ENCODE results near the gene GNA14.
"Not testable (repeated sequence)": the region's sequence is repeated elsewhere in the genome, so short reads cannot be mapped to it uniquely, and the experiment has no call there.

GNA14 gene

DNA sequence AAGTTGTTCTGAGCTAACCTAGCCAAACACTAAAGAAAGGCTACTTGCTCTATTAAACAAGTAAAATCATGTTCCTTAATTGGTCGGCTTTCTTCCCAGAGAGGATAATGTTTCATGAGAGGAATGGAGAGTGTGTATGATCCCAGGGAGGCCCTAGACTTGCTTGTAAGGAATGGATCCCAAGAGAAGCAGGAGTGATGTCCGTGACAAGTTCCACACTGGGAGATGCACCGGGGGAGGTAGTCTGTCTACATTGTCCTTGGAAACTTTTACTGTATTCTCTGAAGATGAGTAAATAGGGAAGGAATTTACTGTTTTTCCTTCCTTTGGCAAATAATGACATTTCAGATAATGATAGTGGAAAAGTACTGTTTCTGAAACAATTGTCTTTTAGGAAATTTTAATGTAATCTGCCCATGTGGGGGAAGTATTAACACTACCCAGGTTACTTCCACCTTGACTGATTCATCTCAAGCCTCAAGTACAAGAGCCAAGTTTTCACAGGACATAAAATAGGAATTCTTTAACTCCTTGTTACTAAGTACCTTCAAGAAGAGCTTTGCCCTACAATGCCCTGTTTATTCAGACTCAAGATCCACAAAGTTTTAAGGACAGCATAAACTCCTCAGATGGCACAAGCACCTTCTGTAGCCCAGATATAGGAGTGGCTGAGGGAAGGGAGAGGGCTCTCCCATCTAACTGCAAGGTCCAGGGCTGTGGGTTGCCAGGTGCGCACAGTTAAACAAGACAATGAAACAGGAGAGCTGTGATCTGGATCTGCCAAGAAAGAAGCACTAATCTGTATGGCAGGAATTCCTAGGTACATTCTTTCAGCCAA lies 152.1 kb downstream of the GNA14 start:
- DNase-seq (ENCODE audit: low read depth): peak; percentile 80
- no peak overlapping the region for H3K4me3 ChIP-seq (ENCODE audit: low read length)
- TF ChIP-seq, protein P1, sequence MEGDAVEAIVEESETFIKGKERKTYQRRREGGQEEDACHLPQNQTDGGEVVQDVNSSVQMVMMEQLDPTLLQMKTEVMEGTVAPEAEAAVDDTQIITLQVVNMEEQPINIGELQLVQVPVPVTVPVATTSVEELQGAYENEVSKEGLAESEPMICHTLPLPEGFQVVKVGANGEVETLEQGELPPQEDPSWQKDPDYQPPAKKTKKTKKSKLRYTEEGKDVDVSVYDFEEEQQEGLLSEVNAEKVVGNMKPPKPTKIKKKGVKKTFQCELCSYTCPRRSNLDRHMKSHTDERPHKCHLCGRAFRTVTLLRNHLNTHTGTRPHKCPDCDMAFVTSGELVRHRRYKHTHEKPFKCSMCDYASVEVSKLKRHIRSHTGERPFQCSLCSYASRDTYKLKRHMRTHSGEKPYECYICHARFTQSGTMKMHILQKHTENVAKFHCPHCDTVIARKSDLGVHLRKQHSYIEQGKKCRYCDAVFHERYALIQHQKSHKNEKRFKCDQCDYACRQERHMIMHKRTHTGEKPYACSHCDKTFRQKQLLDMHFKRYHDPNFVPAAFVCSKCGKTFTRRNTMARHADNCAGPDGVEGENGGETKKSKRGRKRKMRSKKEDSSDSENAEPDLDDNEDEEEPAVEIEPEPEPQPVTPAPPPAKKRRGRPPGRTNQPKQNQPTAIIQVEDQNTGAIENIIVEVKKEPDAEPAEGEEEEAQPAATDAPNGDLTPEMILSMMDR (conservative IDR thresholded peaks at IDR 0.05; ENCODE audit: low read length): no peak

DNA sequence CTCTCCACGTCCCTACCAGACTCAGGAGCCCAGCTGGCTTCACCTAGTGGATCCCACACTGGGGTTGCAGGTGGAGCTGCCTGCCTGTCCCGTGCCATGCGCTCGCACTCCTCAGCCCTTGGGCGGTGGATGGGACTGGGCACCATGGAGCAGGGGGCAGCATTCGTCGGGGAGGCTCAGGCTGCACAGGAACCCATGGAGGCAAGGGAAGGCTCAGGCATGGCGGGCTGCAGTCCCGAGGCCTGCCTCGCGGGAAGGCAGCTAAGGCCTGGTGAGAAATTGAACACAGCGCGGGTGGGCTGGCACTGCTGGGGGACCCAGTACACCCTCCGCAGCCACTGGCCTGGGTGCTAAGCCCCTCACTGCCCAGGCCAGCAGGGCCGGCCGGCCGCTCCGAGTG lies 157.8 kb downstream of the GNA14 start:
- not testable (repeated sequence) for DNase-seq (ENCODE audit: low read depth); H3K4me3 ChIP-seq (ENCODE audit: low read length)

DNA sequence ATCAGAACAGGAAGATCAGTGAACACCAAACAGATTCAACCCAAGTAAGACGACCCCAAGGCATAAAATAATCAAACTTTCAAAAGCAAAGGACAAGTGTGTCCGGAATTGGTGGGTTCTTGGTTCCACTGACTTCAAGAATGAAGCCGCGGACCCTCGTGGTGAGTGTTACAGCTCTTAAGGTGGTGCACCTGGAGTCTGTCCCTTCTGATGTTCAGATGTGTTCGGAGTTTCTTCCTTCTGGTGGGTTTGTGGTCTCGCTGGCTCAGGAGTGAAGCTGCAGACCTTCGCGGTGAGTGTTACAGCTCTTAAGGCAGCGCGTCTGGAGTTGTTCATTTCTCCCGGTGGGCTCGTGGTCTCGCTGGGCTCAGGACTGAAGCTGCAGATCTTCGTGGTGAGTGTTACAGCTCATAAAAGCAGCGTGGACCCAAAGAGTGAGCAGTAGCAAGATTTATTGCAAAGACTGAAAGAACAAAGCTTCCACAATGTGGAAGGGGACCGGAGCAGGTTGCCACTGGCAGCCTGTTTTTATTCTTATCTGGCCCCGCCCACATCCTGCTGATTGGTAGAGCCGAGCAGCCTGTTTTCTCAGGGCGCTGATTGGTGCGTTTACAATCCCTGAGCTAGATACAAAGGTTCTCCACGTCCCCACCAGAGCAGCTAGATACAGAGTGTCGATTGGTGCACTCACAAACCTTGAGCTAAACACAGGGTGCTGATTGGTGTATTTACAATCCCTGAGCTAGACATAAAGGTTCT lies 158.5 kb downstream of the GNA14 start:
- DNase-seq (ENCODE audit: low read depth); H3K4me3 ChIP-seq (ENCODE audit: low read length): not testable (repeated sequence)

DNA sequence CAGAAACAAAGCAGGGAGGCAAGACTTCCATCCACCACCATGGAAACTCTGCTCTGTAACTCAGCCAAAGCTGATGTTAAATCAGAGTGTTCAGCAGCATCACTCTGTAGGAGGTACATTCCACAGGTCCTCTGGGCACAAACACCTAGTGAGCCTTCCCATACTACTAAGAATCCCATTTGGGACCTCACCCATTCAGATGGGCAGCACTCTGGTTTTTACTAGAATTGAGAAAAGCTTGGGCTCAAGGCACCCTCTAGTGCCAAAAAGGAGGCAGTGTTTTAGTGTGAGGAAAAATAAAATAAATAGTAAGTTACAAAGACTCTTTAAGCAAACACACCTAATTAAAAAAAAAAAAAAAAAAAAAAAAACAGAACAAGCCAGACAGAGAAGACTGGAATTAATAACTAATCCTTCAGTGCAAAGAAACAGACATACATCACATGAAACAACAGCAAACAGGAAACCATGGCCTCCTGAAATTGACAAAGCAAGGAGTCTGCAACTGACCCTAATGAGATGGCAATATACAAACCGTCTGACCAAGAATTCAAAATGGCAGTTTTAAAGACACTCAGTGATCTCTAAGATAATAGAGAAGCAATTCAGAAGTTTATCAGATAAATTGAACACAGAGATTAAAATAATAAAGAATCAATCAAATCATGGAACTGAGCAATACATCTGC lies 159.5 kb downstream of the GNA14 start:
- peak; percentile 37 for DNase-seq (ENCODE audit: low read depth)
- H3K4me3 ChIP-seq (ENCODE audit: low read length): no peak overlapping the region
- TF ChIP-seq, protein P1 (conservative IDR thresholded peaks at IDR 0.05; ENCODE audit: low read length): peak; percentile 75

DNA sequence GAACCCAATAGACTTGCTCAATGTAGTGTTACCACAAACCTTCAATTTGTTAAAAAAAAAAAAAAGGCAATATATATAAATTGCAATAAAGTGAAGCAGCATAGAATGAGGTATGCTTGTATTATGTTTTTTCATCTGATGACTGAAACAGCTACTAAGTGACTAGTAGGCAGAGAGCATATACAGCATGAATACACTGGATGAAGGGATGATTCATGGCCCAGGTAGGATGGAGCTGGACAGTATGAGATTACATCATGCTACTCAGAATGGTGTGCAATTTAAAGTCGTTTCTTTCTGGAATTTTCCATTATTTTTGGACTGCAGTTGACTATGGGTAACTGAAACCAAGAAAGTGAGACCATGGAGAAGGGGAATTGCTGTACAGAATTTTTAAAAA lies 161.2 kb downstream of the GNA14 start:
- no peak overlapping the region for H3K4me3 ChIP-seq (ENCODE audit: low read length)
- DNase-seq (ENCODE audit: low read depth): no peak
- TF ChIP-seq, protein P1 (conservative IDR thresholded peaks at IDR 0.05; ENCODE audit: low read length): no peak

DNA sequence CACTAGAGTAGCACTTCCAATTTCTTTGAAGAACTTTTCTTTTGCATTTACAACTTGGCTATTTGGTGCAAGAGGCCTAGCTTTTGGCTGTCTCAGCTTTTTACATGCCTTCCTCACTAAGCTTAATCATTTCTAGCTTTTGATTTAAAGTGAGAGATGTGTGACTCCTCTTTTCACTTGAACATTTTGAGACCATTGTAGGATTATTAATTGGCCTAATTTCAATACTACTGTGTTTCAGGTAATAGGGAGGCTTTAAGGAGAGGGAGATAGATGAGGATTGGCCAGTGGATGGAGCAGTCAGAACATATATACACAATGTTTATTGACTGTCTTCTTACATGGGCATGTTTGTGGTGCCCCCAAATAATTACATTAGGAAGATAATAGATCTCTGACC lies 161.7 kb downstream of the GNA14 start:
- TF ChIP-seq, protein P1 (conservative IDR thresholded peaks at IDR 0.05; ENCODE audit: low read length): no peak
- DNase-seq (ENCODE audit: low read depth): no peak
- H3K4me3 ChIP-seq (ENCODE audit: low read length): no peak overlapping the region

DNA sequence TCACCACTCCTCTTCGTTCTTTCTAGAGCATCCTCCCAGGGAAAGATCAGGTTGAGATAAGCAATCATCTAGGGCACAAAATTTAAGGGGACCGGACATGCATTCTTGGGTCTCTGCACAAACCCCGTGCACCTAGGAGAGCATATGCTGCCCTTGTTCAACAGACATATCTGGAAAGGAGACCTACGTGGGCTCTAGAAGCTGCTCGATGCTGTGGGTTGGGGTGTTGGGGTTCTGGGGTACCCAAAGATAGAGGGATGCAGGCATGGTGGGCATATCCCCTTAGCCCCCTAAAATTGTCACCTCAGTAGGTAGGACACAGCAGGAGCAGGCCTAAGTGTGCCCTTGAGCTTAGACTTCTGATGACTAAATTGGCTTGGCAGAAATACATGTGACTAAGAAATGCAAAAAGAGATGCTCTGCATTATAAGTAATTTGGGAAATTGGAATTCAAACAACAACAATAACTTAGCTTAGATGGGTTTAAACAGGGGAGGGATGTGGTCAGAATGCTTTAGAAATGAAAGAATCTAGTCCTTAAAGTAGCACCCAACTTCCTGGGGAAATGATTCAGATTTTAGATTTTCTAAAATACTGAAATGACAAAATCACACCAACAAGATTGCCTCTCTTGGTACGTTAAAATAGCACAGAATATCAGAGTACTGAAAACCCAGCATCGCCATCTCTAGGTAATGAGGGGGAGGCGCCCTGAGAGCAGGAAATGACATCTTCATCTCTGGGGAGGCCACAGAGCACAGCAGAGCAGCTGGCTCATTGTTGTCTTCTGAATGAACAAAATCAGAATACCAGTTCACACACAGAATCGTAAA lies 172.3 kb downstream of the GNA14 start:
- H3K4me3 ChIP-seq (ENCODE audit: low read length): no peak overlapping the region
- TF ChIP-seq, protein P1 (conservative IDR thresholded peaks at IDR 0.05; ENCODE audit: low read length): no peak
- DNase-seq (ENCODE audit: low read depth): peak; percentile 82

All from AG10803 (cell line).